A549 (cell line): Measurements from ENCODE around the gene PPP1R12C. TPM values are rescaled to one million over a fixed set of nuclear protein-coding genes. Genes with fewer than 3 reads are reported as not detected.

ENCODE experiments used
- ATAC-seq, 2 experiments: fragments of 200-7000 bp in 1 of 2; fragments of >200 bp in 1 of 2; cut with Nextera tagmentation in 1 of 2; cut with Tn5 transposase in 1 of 2; 3 replicates each; pipeline versions ENCODE4 v1.8.0 to v1.9.1; 2018 to 2020; ENCODE audit warnings: mild to moderate bottlenecking in 1 of 2, moderate library complexity in 1 of 2
- CTCF ChIA-PET: fragments of 300-600 bp; sonication (Branson Sonifier 250); formaldehyde crosslinking; extraction: SDS; loops from one replicate; lab custom pipeline; 2021; ENCODE audit warnings: antibody characterized with exemption, inconsistent platforms; lab: Yijun Ruan, JAX
- POLR2A ChIA-PET: fragments of 350-600 bp; formaldehyde crosslinking; extraction: SDS; loops from one replicate; lab custom pipeline; 2021; ENCODE audit warnings: antibody characterized with exemption, inconsistent platforms; lab: Yijun Ruan, JAX
- DNase-seq, 2 experiments: peaks; one replicate each; pipeline versions ENCODE4 v3.0.0 to v3.0.0-alpha.2; 2011 to 2016; ENCODE audit warnings: low read depth in 1 of 2, low spot score in 1 of 2
- FAIRE-seq: peaks from 2 replicates; lab custom pipeline; 2011; peaks lifted over from hg19 to GRCh38; lab: Jason Lieb, UNC
- H3K27ac ChIP-seq, 2 experiments: fragments of >200 bp; sonication (Bioruptor Twin); formaldehyde crosslinking; 3 replicates each; pipeline ENCODE4 v1.5.1; 2016 to 2017
- H3K4me1 ChIP-seq: fragments of >200 bp; sonication (Bioruptor Twin); formaldehyde crosslinking; 3 replicates; pipeline ENCODE4 v1.6.1; 2016
- H3K4me2 ChIP-seq: fragments of >200 bp; sonication (Bioruptor Twin); formaldehyde crosslinking; 3 replicates; pipeline ENCODE4 v1.6.1; 2016
- H3K4me3 ChIP-seq: fragments of >200 bp; sonication (Bioruptor Twin); formaldehyde crosslinking; 3 replicates; pipeline ENCODE4 v1.5.1; 2016
- H3K9me3 ChIP-seq: fragments of >200 bp; sonication (Bioruptor Twin); formaldehyde crosslinking; 3 replicates; pipeline ENCODE4 v1.6.1; 2016
- BCL3 ChIP-seq: fragments of >200 bp; sonication (Bioruptor Twin); formaldehyde crosslinking; IDR thresholded peaks from 3 replicates; pipeline ENCODE4 v1.6.1; 2016
- BHLHE40 ChIP-seq: IDR thresholded peaks from 2 replicates; pipeline ENCODE4 v1.6.1; 2012; ENCODE audit warnings: low read depth, low read length, inconsistent platforms
- CHD4 ChIP-seq: fragments of 200-600 bp; sonication (generic); IDR thresholded peaks from 2 replicates; pipeline ENCODE4 v1.6.1; 2016; ENCODE audit warnings: antibody characterized with exemption, mild to moderate bottlenecking, borderline replicate concordance
- FOXS1 ChIP-seq: fragments of 250-450 bp; sonication (Bioruptor Pico); IDR thresholded peaks from 2 replicates; pipeline ENCODE4 v1.5.0; 2020; ENCODE audit warnings: mild to moderate bottlenecking, moderate library complexity
- HES2 ChIP-seq: fragments of >200 bp; sonication (Bioruptor Twin); formaldehyde crosslinking; IDR thresholded peaks from 2 replicates; pipeline ENCODE4 v1.6.1; 2016
- HOXA7 ChIP-seq: fragments of 250-450 bp; sonication (Bioruptor Pico); IDR thresholded peaks from 2 replicates; pipeline ENCODE4 v1.5.0; 2020; ENCODE audit warnings: mild to moderate bottlenecking, moderate library complexity
- JUN ChIP-seq, 2 experiments: fragments of >200 bp; sonication (Bioruptor Twin); formaldehyde crosslinking; IDR thresholded peaks; 2 replicates in 1 of 2; 3 replicates in 1 of 2; pipeline ENCODE4 v1.6.1; 2016 to 2017
- MAX ChIP-seq: IDR thresholded peaks from 2 replicates; pipeline ENCODE4 v1.6.1; 2012
- NFE2L2 ChIP-seq: fragments of 150-350 bp; conservative IDR thresholded peaks from 2 replicates; pipeline ENCODE4 v1.6.1; 2014; ENCODE audit warnings: low read length
- POLR2AphosphoS2 ChIP-seq: conservative IDR thresholded peaks from 2 replicates; pipeline ENCODE4 v1.6.1; 2012; ENCODE audit warnings: low read length, improper control_type of control experiment, inconsistent platforms
- REST ChIP-seq: fragments of 200-600 bp; sonication (generic); IDR thresholded peaks from 2 replicates; pipeline ENCODE4 v1.6.1; 2016; ENCODE audit warnings: antibody characterized with exemption, mild to moderate bottlenecking, moderate library complexity
- RFX5 ChIP-seq: fragments of 450-650 bp; IDR thresholded peaks from 2 replicates; pipeline ENCODE4 v1.7.1; 2014; ENCODE audit warnings: antibody characterized with exemption, mild to moderate bottlenecking, moderate library complexity
- ZNF302 ChIP-seq: fragments of 250-450 bp; sonication (Bioruptor Pico); IDR thresholded peaks from 2 replicates; pipeline ENCODE4 v1.9.0; 2021; ENCODE audit warnings: inconsistent platforms, mild to moderate bottlenecking, moderate library complexity
- WGBS: methylation state at CpG from one replicate; pipeline ENCODE4 v1.1.6; 2017; ENCODE audit errors: missing lambda C conversion rate; 5-methylcytosine and 5-hydroxymethylcytosine counted together
- polyA plus RNA-seq, 4 experiments: library from polyadenylated mRNA; depleted of rRNA in 3 of 4; stranded (reverse); fragments of >200 nt; fragmentation: RNase III in 1 of 4; extraction: RNeasy Plus Mini Kit Qiagen cat#74134 plus additional on column Dnase treatment in 1 of 4; gene quantifications; 2 replicates in 3 of 4; 3 replicates in 1 of 4; pipeline ENCODE4 v1.2.3, GENCODE V29; 2011 to 2017

PPP1R12C gene
- polyA plus RNA-seq, 2 of the 4 experiments (the other 2 are of a cell fraction), result 22.0 to 70.3 TPM

- H3K4me2 ChIP-seq, result peak overlapping the region; percentile 94; the same call in 1 of the 3 replicates
- no peaks in the 10 kb centered on the region for H3K9me3 ChIP-seq
- H3K4me1 ChIP-seq, result peaks cover 30% of the 10 kb centered on the region
- CTCF ChIA-PET, result interaction anchor here (0.9 to 4.1 kb wide), 5 partner anchors 26 to 389 kb away, joined by 3 to 33 read pairs (median 4); no protein-coding TSS in a partner anchor
- DNase-seq (no peak), ATAC-seq (no peak), FAIRE-seq (no peak)
- H3K27ac ChIP-seq, result no peak overlapping the region
- TF ChIP-seq FOXS1, result no peak
- no peak for TF ChIP-seq NFE2L2
- WGBS, result 95% methylated on average over 5 of the region's 9 CpGs
- POLR2A ChIA-PET, result no interaction called here
- no peak overlapping the region for H3K4me3 ChIP-seq
Measured at GRCh38 chr19:55114566-55115145, 2.8 kb downstream of the PPP1R12C start.

GRCh38 chr19:55113570-55114039 is 3.8 kb downstream of the PPP1R12C start:
- Histone ChIP-seq H3K4me1 (peaks cover 29% of the 10 kb centered on the region), H3K4me2 (0 out of 3 replicates have a peak overlapping the region, but pooled peaks have one; percentile 13), H3K4me3 (no peak overlapping the region), H3K27ac (0 out of 6 replicates have a peak overlapping the region, but pooled peaks of 1 of the 2 experiments have one; percentile 6), H3K9me3 (no peaks in the 10 kb centered on the region)
- POLR2A ChIA-PET, result no interaction called here
- TF ChIP-seq BCL3 (no peak), BHLHE40 (peak; percentile 76)
- CTCF ChIA-PET, result interaction anchor here (0.6 to 1.4 kb wide), 5 partner anchors 10 to 390 kb away, joined by 3 to 5 read pairs (median 4); no protein-coding TSS in a partner anchor
- DNase-seq (peak; percentile 56 to 81), ATAC-seq (peak in 1 of 2 experiments; percentile 7; a peak in 3 of 6 replicates), FAIRE-seq (no peak)
- 41% methylated on average over 12 of the region's 12 CpGs for WGBS

- Histone ChIP-seq H3K27ac (no peak overlapping the region), H3K4me1 (peaks cover 24% of the 10 kb centered on the region), H3K4me2 (no peak overlapping the region), H3K4me3 (no peak overlapping the region), H3K9me3 (no peaks in the 10 kb centered on the region)
- ChIA-PET CTCF (interaction anchor here (0.5 to 1.4 kb wide), 5 partner anchors 9 to 326 kb away, joined by 3 to 5 read pairs (median 4); no protein-coding TSS in a partner anchor), POLR2A (no interaction called here)
- no peak for FAIRE-seq
- WGBS, result 88% methylated on average over 23 of the region's 23 CpGs
- DNase-seq, result no peak
- ATAC-seq, result no peak
- TF ChIP-seq NFE2L2 (no peak), HOXA7 (no peak), ZNF302 (CRISPR knock-in tag) (no peak), REST (no peak), BHLHE40 (no peak), RFX5 (no peak), HES2 (no peak), JUN (IDR thresholded peaks at IDR 0.05) (no peak), FOXS1 (no peak), POLR2AphosphoS2 (no peak), MAX (no peak), CHD4 (no peak)
Measured at GRCh38 chr19:55112777-55113569, 4.5 kb downstream of the PPP1R12C start.
